ENCODE results near the gene ZFAND2A.

ZFAND2A gene

DNA sequence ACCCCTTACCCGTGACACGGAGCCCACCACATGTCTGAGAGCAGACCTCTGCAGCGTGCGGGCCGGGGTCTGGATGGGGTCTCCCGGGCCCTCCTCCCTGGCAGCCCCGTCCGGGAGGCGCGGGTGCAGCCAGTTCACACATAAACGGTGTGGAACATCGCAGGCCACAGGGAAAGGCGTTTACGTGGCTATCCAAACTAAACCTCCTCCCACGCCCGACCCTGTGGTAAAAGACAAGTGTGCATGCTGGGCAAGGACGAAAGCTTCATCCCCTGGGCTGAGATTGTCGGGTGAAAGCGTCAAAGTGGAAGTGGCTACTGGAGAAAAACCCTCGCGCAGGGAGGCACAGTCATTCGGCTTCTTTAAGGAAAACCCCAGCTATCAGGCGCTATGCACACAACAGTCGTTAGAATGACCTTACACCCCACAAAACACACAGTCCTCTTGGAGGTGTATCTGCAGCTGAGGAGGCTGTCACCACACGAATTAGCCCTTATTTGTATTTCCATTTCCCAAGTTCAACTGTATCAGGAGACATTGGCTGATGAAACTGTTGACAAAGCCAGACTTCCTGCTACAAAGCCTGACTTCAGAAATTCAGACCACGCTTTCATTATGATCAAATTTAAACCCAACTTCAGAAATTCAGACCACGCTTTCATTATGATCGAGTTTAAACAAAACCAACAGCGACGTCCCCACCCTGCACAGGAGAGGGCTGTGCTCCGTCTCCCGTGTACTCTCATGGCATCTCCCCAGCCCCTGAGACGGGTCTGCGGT, 56.8 kb downstream of the ZFAND2A start:
- no peak overlapping the region for H3K27ac ChIP-seq (ENCODE audit: low read depth, low read length)

More for the DNA sequence above, 56.8 kb downstream of the ZFAND2A start:
- Histone ChIP-seq H3K4me1 (ENCODE audit: control insufficient read depth, insufficient read depth, low read length) (no peaks in the 10 kb centered on the region), H3K36me3 (ENCODE audit: control insufficient read depth, insufficient read depth, low read length) (no peaks in the 10 kb centered on the region), H3K27me3 (ENCODE audit: control insufficient read depth, insufficient read depth, low read length) (no peaks in the 10 kb centered on the region), H3K4me3 (ENCODE audit: low read length) (no peak overlapping the region), H3K9ac (ENCODE audit: low read length) (no peak overlapping the region)

All from rectal smooth muscle tissue (tissue), 1 donor.